GM04503 (cell line): ENCODE data around the gene ERBB4.

Source experiments
- DNase-seq: peaks from one replicate; pipeline ENCODE4 v3.0.0-alpha.2; 2012; ENCODE audit warnings: low read depth

The ERBB4 gene

GRCh38 chr2:212361174-212361756, 177.3 kb downstream of the ERBB4 start:
- no peak for DNase-seq

GRCh38 chr2:212360068-212360460, 178.5 kb downstream of the ERBB4 start:
- DNase-seq, result no peak

- no peak for DNase-seq
Measured at GRCh38 chr2:212359425-212360067, 179.1 kb downstream of the ERBB4 start.

- DNase-seq, result no peak
Measured at GRCh38 chr2:212357606-212358005, 181.0 kb downstream of the ERBB4 start.

GRCh38 chr2:212354382-212354781, 184.2 kb downstream of the ERBB4 start:
- no peak for DNase-seq

GRCh38 chr2:212348501-212348900, 190.1 kb downstream of the ERBB4 start:
- no peak for DNase-seq

GRCh38 chr2:212346865-212347264, 191.7 kb downstream of the ERBB4 start:
- no peak for DNase-seq

GRCh38 chr2:212345966-212346365, 192.6 kb downstream of the ERBB4 start:
- no peak for DNase-seq

- DNase-seq, result no peak
Measured at GRCh38 chr2:212344131-212344530, 194.5 kb downstream of the ERBB4 start.

GRCh38 chr2:212343167-212343566, 195.4 kb downstream of the ERBB4 start:
- DNase-seq, result no peak

GRCh38 chr2:212337486-212338343, 200.9 kb downstream of the ERBB4 start:
- DNase-seq, result no peak

GRCh38 chr2:212337036-212337435, 201.6 kb downstream of the ERBB4 start:
- peak; percentile 8 for DNase-seq

- no peak for DNase-seq
Measured at GRCh38 chr2:212330263-212330662, 208.3 kb downstream of the ERBB4 start.

GRCh38 chr2:212328712-212329496, 209.7 kb downstream of the ERBB4 start:
- DNase-seq, result no peak

- DNase-seq, result no peak
Measured at GRCh38 chr2:212328136-212328535, 210.5 kb downstream of the ERBB4 start.

- DNase-seq, result no peak
Measured at GRCh38 chr2:212327171-212327809, 211.3 kb downstream of the ERBB4 start.

- DNase-seq, result no peak
Measured at GRCh38 chr2:212318636-212319035, 220.0 kb downstream of the ERBB4 start.

GRCh38 chr2:212314680-212315079, 223.9 kb downstream of the ERBB4 start:
- no peak for DNase-seq

GRCh38 chr2:212311807-212312404, 226.7 kb downstream of the ERBB4 start:
- no peak for DNase-seq

GRCh38 chr2:212299943-212300342, 238.7 kb downstream of the ERBB4 start:
- no peak for DNase-seq

- no peak for DNase-seq
Measured at GRCh38 chr2:212299333-212299732, 239.3 kb downstream of the ERBB4 start.
